H1 (cell line): ENCODE measurements around the gene LIPC. TPM values are rescaled to one million over a fixed set of nuclear protein-coding genes. Genes with fewer than 3 reads are reported as not detected.

ENCODE experiments used
- CTCF ChIA-PET: fragments of 300-600 bp; sonication (Branson Sonifier 250); formaldehyde crosslinking; loops from one replicate; lab custom pipeline; 2021; ENCODE audit not compliant: partially characterized antibody; lab: Charles Lee
- POLR2A ChIA-PET: fragments of 300-600 bp; sonication (Branson Sonifier 250); formaldehyde crosslinking; loops from one replicate; lab custom pipeline; 2021; ENCODE audit warnings: inconsistent platforms; ENCODE audit not compliant: partially characterized antibody; lab: Charles Lee
- DNase-seq, 2 experiments: peaks; one replicate each; pipeline versions ENCODE4 v3.0.0 to v3.0.0-alpha.2; 2010 to 2022; ENCODE audit warnings: low spot score in 2 of 2, low read depth in 1 of 2, mixed read lengths in 1 of 2
- FAIRE-seq: peaks from 2 replicates; lab custom pipeline; 2011; peaks lifted over from hg19 to GRCh38; lab: Jason Lieb, UNC
- H2AFZ ChIP-seq: 2 replicates; pipeline ENCODE4 v1.8.1; 2012; ENCODE audit warnings: low read length, inconsistent platforms
- H2AK5ac ChIP-seq: 2 replicates; pipeline ENCODE4 v1.6.1; 2013; ENCODE audit warnings: low read depth, low read length
- H2BK120ac ChIP-seq: replicated peaks from 2 replicates; pipeline ENCODE3; 2013; ENCODE audit warnings: low read depth, low read length, inconsistent platforms
- H2BK12ac ChIP-seq: 2 replicates; pipeline ENCODE4 v1.6.1; 2013; ENCODE audit warnings: low read depth, low read length
- H2BK15ac ChIP-seq: 2 replicates; pipeline ENCODE4 v1.6.1; 2013; ENCODE audit warnings: low read length
- H2BK20ac ChIP-seq: 2 replicates; pipeline ENCODE4 v1.6.1; 2013; ENCODE audit warnings: low read length
- H2BK5ac ChIP-seq: 2 replicates; pipeline ENCODE4 v1.6.1; 2013; ENCODE audit warnings: low read depth, low read length
- H3K14ac ChIP-seq: 2 replicates; pipeline ENCODE4 v1.6.1; 2013; ENCODE audit warnings: inconsistent platforms; ENCODE audit not compliant: insufficient read length
- H3K18ac ChIP-seq: 2 replicates; pipeline ENCODE4 v1.6.1; 2013; ENCODE audit warnings: low read length; ENCODE audit errors: extremely low read depth
- H3K23ac ChIP-seq: 2 replicates; pipeline ENCODE4 v1.6.1; 2013; ENCODE audit warnings: inconsistent platforms; ENCODE audit not compliant: insufficient read length
- H3K23me2 ChIP-seq: 2 replicates; pipeline ENCODE4 v1.6.1; 2013; ENCODE audit warnings: low read depth, low read length
- H3K27ac ChIP-seq: 2 replicates; pipeline ENCODE4 v1.6.1; 2011; ENCODE audit warnings: low read depth, low read length, inconsistent platforms
- H3K27me3 ChIP-seq, 4 experiments: replicated peaks in 1 of 4; 1 replicate in 1 of 4; 2 replicates in 3 of 4; pipeline versions ENCODE4 v1.6.1 to v1.8.1; 2011 to 2013; ENCODE audit warnings: low read length in 3 of 4, mild to moderate bottlenecking in 3 of 4, inconsistent platforms in 2 of 4, mixed read lengths in 2 of 4, moderate library complexity in 1 of 4; ENCODE audit not compliant: control insufficient read depth in 3 of 4, insufficient read depth in 3 of 4; ENCODE audit errors: extremely low read depth in 1 of 4
- H3K36me3 ChIP-seq, 4 experiments: 2 replicates each; pipeline versions ENCODE4 v1.6.1 to v1.8.1; 2011 to 2013; ENCODE audit warnings: mild to moderate bottlenecking in 4 of 4, low read length in 3 of 4, moderate library complexity in 2 of 4, control low read depth in 1 of 4, inconsistent platforms in 1 of 4; ENCODE audit not compliant: insufficient read depth in 4 of 4, control insufficient read depth in 2 of 4
- H3K4ac ChIP-seq: replicated peaks from 2 replicates; pipeline ENCODE3; 2013; ENCODE audit warnings: low read length, low read depth, mixed read lengths, inconsistent platforms; ENCODE audit not compliant: insufficient read length
- H3K4me1 ChIP-seq, 4 experiments: replicated peaks in 1 of 4; 1 replicate in 1 of 4; 2 replicates in 3 of 4; pipeline versions ENCODE4 v1.6.1 to v1.8.1; 2011 to 2013; ENCODE audit warnings: low read length in 3 of 4, inconsistent platforms in 2 of 4, mixed read lengths in 1 of 4; ENCODE audit not compliant: insufficient read depth in 4 of 4, control insufficient read depth in 3 of 4
- H3K4me2 ChIP-seq, 2 experiments: 2 replicates each; pipeline versions ENCODE4 v1.6.1 to v1.8.1; 2011 to 2013; ENCODE audit warnings: low read depth in 2 of 2, low read length in 2 of 2, control low read depth in 1 of 2, inconsistent platforms in 1 of 2, mild to moderate bottlenecking in 1 of 2; ENCODE audit not compliant: insufficient read depth in 1 of 2
- H3K4me3 ChIP-seq, 4 experiments: fragments of 200-600, 300-600 bp in 1 of 4; sonication (generic), shearing (Covaris generic), sonication (Bioruptor Twin) in 1 of 4; 2 replicates each; pipeline versions ENCODE4 v1.5.1 to v1.8.1; 2011 to 2016; ENCODE audit warnings: low read length in 4 of 4, low read depth in 3 of 4, control low read depth in 2 of 4, inconsistent platforms in 2 of 4, mild to moderate bottlenecking in 2 of 4, mixed read lengths in 1 of 4, moderate library complexity in 1 of 4; ENCODE audit not compliant: insufficient read depth in 2 of 4; ENCODE audit errors: extremely low read depth in 1 of 4
- H3K56ac ChIP-seq: replicated peaks from 2 replicates; pipeline ENCODE3; 2013; ENCODE audit warnings: low read depth, mild to moderate bottlenecking, mixed read lengths, low read length, inconsistent platforms; ENCODE audit not compliant: insufficient read length
- H3K79me1 ChIP-seq: 2 replicates; pipeline ENCODE4 v1.6.1; 2013; ENCODE audit warnings: low read depth, low read length, control low read depth
- H3K79me2 ChIP-seq, 2 experiments: 2 replicates each; pipeline versions ENCODE4 v1.6.1 to v1.8.1; 2012 to 2013; ENCODE audit warnings: low read length in 2 of 2, mild to moderate bottlenecking in 2 of 2, inconsistent platforms in 1 of 2; ENCODE audit not compliant: insufficient read depth in 2 of 2, control insufficient read depth in 1 of 2
- H3K9ac ChIP-seq, 4 experiments: replicated peaks in 1 of 4; 1 replicate in 1 of 4; 2 replicates in 3 of 4; pipeline versions ENCODE4 v1.6.1 to v1.8.1; 2011 to 2013; ENCODE audit warnings: low read depth in 3 of 4, low read length in 3 of 4, control low read depth in 2 of 4, mild to moderate bottlenecking in 2 of 4, moderate library complexity in 2 of 4, inconsistent platforms in 1 of 4; ENCODE audit errors: extremely low read depth in 1 of 4
- H3K9me3 ChIP-seq, 2 experiments: 2 replicates each; pipeline versions ENCODE4 v1.6.1 to v1.8.1; 2012 to 2013; ENCODE audit warnings: mild to moderate bottlenecking in 2 of 2, moderate library complexity in 2 of 2, control low read depth in 1 of 2, inconsistent platforms in 1 of 2, low read depth in 1 of 2, low read length in 1 of 2, mixed read lengths in 1 of 2; ENCODE audit not compliant: insufficient read depth in 2 of 2
- H4K20me1 ChIP-seq, 2 experiments: replicated peaks in 1 of 2; 2 replicates each; pipeline versions ENCODE3 to v1.8.1; 2011 to 2013; ENCODE audit warnings: inconsistent platforms in 2 of 2, low read length in 2 of 2, mild to moderate bottlenecking in 1 of 2; ENCODE audit not compliant: insufficient read depth in 2 of 2, control insufficient read depth in 1 of 2
- H4K5ac ChIP-seq: 2 replicates; pipeline ENCODE4 v1.6.1; 2013; ENCODE audit warnings: low read length, low read depth, mixed read lengths, inconsistent platforms; ENCODE audit not compliant: insufficient read length
- H4K8ac ChIP-seq: 2 replicates; pipeline ENCODE4 v1.8.0; 2013; ENCODE audit warnings: mild to moderate bottlenecking, moderate library complexity, low read length, inconsistent platforms; ENCODE audit not compliant: insufficient read depth; ENCODE audit errors: extremely low read depth
- H4K91ac ChIP-seq: replicated peaks from 2 replicates; pipeline ENCODE3; 2013; ENCODE audit warnings: low read length, mixed read lengths, inconsistent platforms; ENCODE audit not compliant: insufficient read length
- CBX5 ChIP-seq: fragments of 300-800, 300-1000 bp; sonication (generic); IDR thresholded peaks from 2 replicates; pipeline ENCODE4 v1.7.1; 2016; ENCODE audit warnings: antibody characterized with exemption, low read length, low read depth
- CBX8 ChIP-seq: fragments of 300-800, 300-1000 bp; sonication (generic); IDR thresholded peaks from 2 replicates; pipeline ENCODE4 v1.7.1; 2016; ENCODE audit warnings: low read depth, low read length, borderline replicate concordance
- CHD2 ChIP-seq: IDR thresholded peaks from 2 replicates; pipeline ENCODE4 v1.6.1; 2012; ENCODE audit warnings: low read length, improper control_type of control experiment
- JUND ChIP-seq: IDR thresholded peaks from 2 replicates; pipeline ENCODE4 v1.6.1; 2011; ENCODE audit warnings: mild to moderate bottlenecking, improper control_type of control experiment, low read length
- KDM5A ChIP-seq: fragments of 200-600 bp; IDR thresholded peaks from 2 replicates; pipeline ENCODE4 v1.7.1; 2012; ENCODE audit warnings: mild to moderate bottlenecking, low read length, inconsistent platforms, mixed read lengths
- MAX ChIP-seq: IDR thresholded peaks from 2 replicates; pipeline ENCODE4 v1.6.1; 2012; ENCODE audit warnings: inconsistent platforms
- POLR2A ChIP-seq, 2 experiments: IDR thresholded peaks; 1 replicate in 1 of 2; 2 replicates in 1 of 2; pipeline ENCODE4 v1.6.1; 2011; ENCODE audit warnings: low read depth in 2 of 2, low read length in 2 of 2, mild to moderate bottlenecking in 2 of 2; ENCODE audit errors: control extremely low read depth in 1 of 2
- POU5F1 ChIP-seq: IDR thresholded peaks from 2 replicates; pipeline ENCODE4 v1.6.1; 2011; ENCODE audit warnings: low read depth, mild to moderate bottlenecking, low read length, moderate library complexity
- RNF2 ChIP-seq: fragments of 200-900, 300-1000 bp; sonication (generic); IDR thresholded peaks from 2 replicates; pipeline ENCODE4 v1.7.1; 2016; ENCODE audit warnings: borderline replicate concordance, low read depth, mild to moderate bottlenecking, antibody characterized with exemption, low read length; ENCODE audit not compliant: poor library complexity, severe bottlenecking; ENCODE audit errors: missing control alignments
- USF2 ChIP-seq: IDR thresholded peaks from 2 replicates; pipeline ENCODE4 v1.6.1; 2011; ENCODE audit warnings: low read length, improper control_type of control experiment
- YY1 ChIP-seq: IDR thresholded peaks from 2 replicates; pipeline ENCODE4 v1.6.1; 2011; ENCODE audit warnings: low read depth, mild to moderate bottlenecking, low read length
- WGBS, 2 experiments: shearing (Covaris generic) in 1 of 2; methylation state at CpG; one replicate each; pipeline versions ENCODE4 v1.1.6 to v1.1.7; 2013 to 2015; ENCODE audit warnings: low lambda C conversion rate in 2 of 2, mixed read lengths in 2 of 2, inconsistent platforms in 1 of 2, low coverage in 1 of 2, missing lambda C conversion rate in 1 of 2; ENCODE audit not compliant: insufficient replicate concordance in 2 of 2, insufficient coverage in 1 of 2, insufficient read length in 1 of 2; ENCODE audit errors: extremely low coverage in 1 of 2, missing lambda C conversion rate in 1 of 2; 5-methylcytosine and 5-hydroxymethylcytosine counted together
- polyA plus RNA-seq, 7 experiments: library from polyadenylated mRNA; depleted of rRNA in 3 of 7; stranded (reverse) in 5 of 7; unstranded in 2 of 7; fragments of >200 nt in 5 of 7; fragments of 200-250 nt in 2 of 7; gene quantifications; 1 replicate in 5 of 7; 2 replicates in 1 of 7; 4 replicates in 1 of 7; pipeline versions ENCODE4 v1.2.1 to v1.2.3, GENCODE V29; 2011 to 2013; ENCODE audit warnings: missing spikeins in 2 of 7, mixed read lengths in 2 of 7
- total RNA-seq: library from RNA; stranded (reverse); fragmentation: NEBNext Ultra II Directional; extraction: Animal tissue kit (Norgen Biotek cat#: 25700); gene quantifications from 2 replicates; pipeline ENCODE4 v1.2.1, GENCODE V29; 2021

Gene LIPC
- total and polyA plus RNA-seq, 2 of the 8 experiments (the other 6 are each of a cell fraction or from before 2014, with no cell fraction given): not detected

- no peaks in the 10 kb centered on the region for H3K27me3 ChIP-seq
- no peaks in the 10 kb centered on the region; a peak in 1 of 4 replicates for H3K9me3 ChIP-seq
- H3K79me1 ChIP-seq: 0 out of 2 replicates have a peak, but pooled peaks cover 4% of the 10 kb centered on the region
- no peak overlapping the region for H4K5ac ChIP-seq
- H4K20me1 ChIP-seq: peaks cover 0 to 4% of the 10 kb centered on the region in 2 experiments
- no peak overlapping the region for H3K4ac ChIP-seq
- 92% methylated on average over 1 of the region's 1 CpG; no CpG with 5 or more reads in 1 of the 2 experiments for WGBS, 2 experiments
- no peak overlapping the region for H2BK20ac ChIP-seq
- no peak overlapping the region for H2BK15ac ChIP-seq
- peaks cover 3% of the 10 kb centered on the region; the same call in 1 of the 2 replicates for H3K23me2 ChIP-seq
- ChIA-PET POLR2A (no interaction called here), CTCF (interaction anchor here (0.8 kb wide), 1 partner anchor 60 kb away, joined by 3 read pairs; no protein-coding TSS in a partner anchor)
- FAIRE-seq: no peak
- no peak overlapping the region for H3K9ac ChIP-seq
- no peak overlapping the region for H3K14ac ChIP-seq
- H2BK120ac ChIP-seq: no peak overlapping the region
- H4K8ac ChIP-seq: no peak overlapping the region
- peaks cover 0 to 7% of the 10 kb centered on the region in 2 experiments; a peak in 2 of 4 replicates for H3K79me2 ChIP-seq
- no peak overlapping the region for H2BK5ac ChIP-seq
- H3K56ac ChIP-seq: no peak overlapping the region
- no peak for DNase-seq
- no peak overlapping the region for H3K23ac ChIP-seq
- no peak overlapping the region for H3K4me2 ChIP-seq
- no peaks in the 10 kb centered on the region for H3K4me1 ChIP-seq
- no peak overlapping the region for H3K18ac ChIP-seq
- H3K4me3 ChIP-seq: no peak overlapping the region
- H3K27ac ChIP-seq: no peak overlapping the region
- H2AK5ac ChIP-seq: no peak overlapping the region
- no peak overlapping the region for H4K91ac ChIP-seq
- H3K36me3 ChIP-seq: peaks cover 0 to 4% (median 0%) of the 10 kb centered on the region in 4 experiments; a peak in 1 of 8 replicates
- no peak overlapping the region for H2BK12ac ChIP-seq
- H2AFZ ChIP-seq: no peak overlapping the region
- TF ChIP-seq RNF2 (no peak), CBX5 (no peak), YY1 (no peak), CHD2 (no peak), JUND (no peak), KDM5A (no peak), POLR2A (IDR thresholded peaks at IDR 0.05; ENCODE audit: control extremely low read depth in 1 of 2, low read depth in 2 of 2, low read length in 2 of 2) (no peak), POU5F1 (no peak), MAX (no peak), USF2 (no peak), CBX8 (no peak)
These were observed 184.4 kb downstream of the LIPC start for GRCh38 chr15:58616171-58616570.
